ENCODE data around the gene ARID1B.
"Not testable (repeated sequence)": the region's sequence is repeated elsewhere in the genome, so short reads cannot be mapped to it uniquely, and the experiment has no call there.

The ARID1B gene

GRCh38 chr6:156912431-156912830, 135.3 kb downstream of the ARID1B start:
- no peak for DNase-seq

DNA sequence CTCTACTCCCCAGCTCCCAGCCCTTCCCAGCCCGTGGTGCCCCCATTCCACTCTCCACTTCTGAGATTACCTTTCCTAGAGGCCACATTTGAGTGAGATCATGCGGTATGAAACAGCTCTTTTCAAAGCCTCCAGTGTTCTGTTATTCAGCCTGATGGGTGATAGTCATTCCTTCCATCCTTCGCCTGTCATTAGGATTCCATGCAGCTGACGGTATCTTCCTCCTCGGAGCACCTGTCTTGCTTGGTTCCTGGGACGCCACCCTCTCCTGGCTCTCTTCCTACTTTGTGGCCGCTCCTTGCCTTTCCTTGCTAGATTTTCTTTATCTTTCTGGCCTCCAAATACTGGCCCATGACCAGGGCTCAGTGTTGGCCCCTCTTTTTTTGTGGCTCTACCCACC, 137.0 kb downstream of the ARID1B start:
- no peak for DNase-seq

DNA sequence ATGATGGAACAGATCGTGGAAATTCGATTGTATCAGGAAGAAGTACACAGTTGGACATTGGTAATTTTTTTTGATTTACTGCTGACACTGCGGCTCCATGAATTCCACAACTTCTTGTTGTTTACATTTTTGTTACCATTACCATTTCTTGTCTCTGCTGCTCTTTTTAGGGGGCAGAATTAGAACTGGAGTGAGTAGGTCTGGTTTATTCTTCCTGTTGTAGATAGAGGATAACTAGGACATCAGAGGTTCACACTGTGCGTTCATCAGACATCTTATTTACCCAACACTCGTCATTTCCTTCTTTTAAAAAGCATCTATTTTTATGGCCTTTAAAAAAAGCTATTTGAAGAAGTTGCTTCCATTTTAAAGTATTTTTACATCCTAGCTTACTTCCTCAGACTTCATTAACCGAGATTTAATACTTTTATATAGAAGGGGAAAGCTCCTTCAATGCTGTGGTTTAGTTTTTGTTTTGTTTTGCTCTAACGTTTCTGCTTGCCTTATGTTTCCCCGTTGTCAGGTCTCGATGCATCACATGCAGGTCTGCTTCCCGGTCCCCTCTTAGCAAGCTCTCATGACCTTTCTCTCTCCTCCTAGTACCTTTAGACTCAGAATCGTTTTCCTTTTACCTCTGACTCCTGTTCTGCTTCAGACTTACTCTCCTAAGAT, 139.1 kb downstream of the ARID1B start:
- no peak for DNase-seq

DNA sequence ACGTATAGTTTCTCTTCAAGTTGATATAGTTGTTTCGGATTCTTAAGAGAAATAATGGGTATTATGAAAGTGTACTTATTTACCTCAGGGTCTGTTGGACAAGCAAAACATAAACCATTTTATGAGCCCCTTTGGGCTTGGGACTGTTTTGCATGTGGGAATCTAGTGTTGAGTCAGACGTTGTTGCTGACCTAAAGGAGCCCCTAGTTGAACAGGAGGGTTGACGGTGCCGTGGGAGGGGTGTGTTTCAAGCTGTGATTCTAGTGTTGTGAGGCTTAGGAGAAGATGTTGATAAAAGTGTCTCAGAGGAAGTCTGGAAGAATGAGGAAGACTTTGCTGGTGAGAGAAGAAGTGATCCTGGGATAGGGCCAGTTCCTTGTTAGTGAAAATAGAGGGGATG, 140.0 kb downstream of the ARID1B start:
- no peak for DNase-seq

DNA sequence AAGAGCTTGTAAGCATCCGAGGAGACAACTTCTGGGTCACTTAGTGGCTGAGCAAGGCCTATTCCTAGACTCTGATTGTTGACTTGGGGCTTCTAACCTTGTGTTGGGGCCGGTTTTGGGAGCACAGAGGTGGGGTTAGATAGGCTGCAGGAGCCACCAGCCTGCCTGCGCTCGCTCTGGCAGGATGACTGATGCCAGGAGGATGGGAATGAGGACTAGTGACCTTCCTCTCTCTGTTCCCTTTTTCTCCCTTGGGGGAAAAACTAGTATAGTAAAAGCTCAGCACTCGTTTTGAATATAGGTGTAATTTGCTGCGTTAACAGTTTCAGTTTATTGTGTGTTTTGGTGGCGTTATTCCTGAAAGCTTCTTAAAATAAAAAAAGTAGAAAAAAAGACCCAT, 141.5 kb downstream of the ARID1B start:
- DNase-seq = no peak

DNA sequence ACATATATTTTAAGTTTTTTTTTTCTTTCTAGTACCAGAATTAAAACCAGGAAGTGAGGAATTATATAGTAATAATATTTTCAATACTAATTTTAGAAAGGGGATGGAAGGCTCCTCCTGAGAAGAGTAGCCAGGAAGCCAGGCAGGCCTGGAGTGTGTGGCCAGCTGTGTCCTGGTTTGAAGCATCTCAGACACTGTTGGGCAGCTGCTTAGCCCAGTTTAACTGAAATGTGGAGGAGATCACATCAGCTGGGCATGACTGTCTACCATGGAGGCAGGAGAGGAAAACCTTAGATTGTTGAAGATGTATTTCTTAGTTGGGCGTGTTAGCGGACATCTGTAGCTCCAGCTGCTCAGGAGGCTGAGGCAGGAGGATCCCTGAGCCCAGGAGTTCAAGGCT, 142.2 kb downstream of the ARID1B start:
- no peak for DNase-seq

DNA sequence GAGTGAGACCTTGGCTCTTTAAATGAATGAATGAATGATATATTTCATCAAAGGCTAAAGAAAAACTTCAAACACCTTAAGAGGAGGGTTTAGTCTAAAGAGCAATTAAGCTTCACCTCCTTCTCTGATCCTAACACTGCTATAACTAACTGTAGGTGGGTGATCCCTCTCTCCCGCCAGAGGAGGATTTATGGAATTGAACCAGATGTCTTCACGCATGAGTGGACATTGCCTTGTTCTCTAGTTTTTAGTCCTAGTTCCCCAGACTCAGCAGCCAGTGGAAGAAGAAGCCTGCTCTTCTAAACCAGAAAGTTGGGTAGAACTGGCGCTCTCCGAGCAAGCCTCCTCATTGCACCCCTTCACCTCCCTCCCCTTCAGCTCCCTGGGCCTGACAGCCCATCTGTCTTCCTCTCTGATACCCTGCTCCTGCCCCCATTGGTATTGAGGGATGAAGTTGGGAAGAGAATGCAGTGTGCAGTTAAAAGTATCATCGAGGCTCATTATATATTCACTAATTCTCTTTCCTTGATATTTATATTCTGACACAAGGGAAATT, 142.7 kb downstream of the ARID1B start:
- no peak for DNase-seq

GRCh38 chr6:156924246-156924645, 147.1 kb downstream of the ARID1B start:
- no peak for DNase-seq

DNA sequence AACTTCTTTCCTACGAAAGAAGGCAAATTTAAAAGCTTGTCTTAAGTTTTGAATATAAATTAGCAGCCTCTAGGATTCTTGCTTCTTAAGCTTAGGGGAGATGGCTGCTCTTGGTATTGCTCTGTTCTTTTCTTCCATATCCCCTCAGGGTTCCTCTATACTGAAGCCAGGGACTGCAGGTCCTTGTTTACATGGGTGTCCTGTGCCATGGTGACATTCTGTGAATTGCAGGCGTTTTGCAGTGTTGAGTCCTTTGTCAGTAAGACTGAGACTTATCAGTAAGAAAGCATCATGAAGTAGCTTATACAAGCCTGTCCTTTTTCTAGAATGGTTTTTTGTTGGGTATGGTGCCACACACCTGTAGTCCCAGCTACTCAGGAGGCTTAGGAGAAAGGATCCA, 147.8 kb downstream of the ARID1B start:
- DNase-seq = no peak

DNA sequence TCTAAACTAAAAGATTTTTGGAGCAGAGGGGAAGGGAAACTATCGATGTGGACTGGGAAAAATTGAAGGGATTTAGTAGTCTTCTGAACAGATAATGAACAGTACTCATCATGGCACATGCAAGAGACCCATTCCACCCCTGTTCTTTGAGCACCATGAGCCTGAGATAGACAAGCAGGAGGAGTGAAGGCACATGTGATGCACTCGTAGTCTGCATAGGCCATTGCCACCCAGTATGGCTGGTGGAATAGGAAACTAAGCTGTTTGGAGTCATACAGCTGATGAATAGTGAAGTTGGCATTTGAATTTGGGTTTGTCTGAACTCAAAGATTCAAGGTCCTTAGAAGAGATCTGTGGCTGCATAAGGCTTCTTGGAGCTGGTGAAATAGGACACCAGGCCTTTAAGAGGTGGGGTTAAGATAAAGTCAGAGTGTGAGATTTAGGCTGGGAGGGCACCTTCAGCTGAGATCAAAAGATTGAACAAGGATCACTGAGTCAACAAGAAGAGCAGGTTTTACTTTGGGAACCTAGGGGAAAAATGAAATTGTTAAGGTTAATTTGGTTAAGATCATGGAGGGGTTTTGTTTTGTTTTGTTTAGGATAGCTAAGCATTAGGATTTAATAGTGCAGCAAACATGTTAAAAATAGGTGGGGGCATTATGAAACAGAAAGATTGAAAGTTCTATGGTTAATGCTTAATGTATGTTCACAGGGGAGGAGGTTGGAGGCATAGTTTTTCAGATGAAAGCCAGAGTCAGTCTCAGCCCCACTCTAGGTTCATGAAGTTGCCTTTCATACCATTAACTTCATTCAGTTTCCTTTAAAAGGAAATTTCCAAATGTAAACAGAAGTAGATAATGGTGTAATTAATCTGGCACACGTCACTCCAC, 148.8 kb downstream of the ARID1B start:
- DNase-seq = no peak

DNA sequence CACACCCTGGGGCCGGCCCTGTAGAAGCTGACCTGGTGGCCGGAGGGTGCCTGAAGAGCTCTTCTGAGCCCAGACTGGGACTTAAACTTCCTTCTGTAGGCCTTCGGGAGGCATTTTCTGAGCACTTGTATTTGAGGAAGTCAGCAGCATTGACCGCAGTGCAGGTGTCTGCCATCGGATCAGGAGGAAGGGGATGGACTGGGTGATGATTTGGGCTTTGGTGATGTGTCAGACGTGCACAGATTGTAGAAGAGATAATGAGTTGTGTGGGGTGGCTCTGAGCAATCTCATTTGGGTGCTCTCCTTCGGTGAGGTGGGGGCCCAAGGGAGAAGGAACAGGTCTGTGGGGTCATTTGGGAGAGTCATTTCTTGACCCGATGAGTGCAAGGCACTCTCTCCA, 150.9 kb downstream of the ARID1B start:
- no peak for DNase-seq

DNA sequence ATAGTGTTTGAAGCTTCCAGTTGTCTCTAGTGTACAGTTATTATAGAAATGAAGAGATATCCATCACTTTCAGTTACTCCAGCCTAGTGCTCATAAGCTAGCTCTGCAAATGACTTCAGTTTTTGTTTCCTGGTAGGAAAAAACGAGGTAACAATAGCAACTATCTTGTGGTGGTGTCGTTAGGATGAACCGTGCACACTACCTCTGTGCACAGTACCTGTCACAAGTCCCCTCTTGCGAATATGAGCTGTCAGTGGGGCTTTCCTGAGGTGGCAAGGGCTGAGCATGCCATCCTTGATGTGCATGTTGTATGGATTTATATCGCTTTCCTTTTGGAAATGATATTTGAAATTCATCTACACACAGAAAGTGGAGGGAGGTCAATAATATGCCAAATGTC, 151.8 kb downstream of the ARID1B start:
- DNase-seq = no peak

DNA sequence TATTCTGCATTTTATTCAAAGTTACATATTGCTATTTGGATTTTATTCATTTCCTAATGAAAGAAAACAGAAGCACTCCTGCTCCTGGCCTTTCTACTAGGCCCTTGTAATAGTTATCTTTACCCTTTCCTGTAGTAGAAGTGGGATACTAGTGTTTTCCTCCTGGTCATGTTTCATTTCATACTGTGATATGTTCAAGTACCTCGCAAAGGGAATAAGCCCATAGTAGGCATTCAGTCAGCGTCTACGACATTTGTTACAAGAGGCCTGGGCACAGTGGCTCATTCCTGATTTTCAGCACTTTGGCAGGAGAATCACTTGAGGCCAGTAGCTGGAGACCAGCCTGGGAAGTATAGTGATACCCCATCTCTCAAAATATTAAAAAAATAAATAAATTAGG, 154.1 kb downstream of the ARID1B start:
- DNase-seq = no peak

GRCh38 chr6:156933201-156934068, 156.3 kb downstream of the ARID1B start:
- DNase-seq = peak; percentile 99

GRCh38 chr6:156934069-156934460, 156.9 kb downstream of the ARID1B start:
- DNase-seq = peak; percentile 56

DNA sequence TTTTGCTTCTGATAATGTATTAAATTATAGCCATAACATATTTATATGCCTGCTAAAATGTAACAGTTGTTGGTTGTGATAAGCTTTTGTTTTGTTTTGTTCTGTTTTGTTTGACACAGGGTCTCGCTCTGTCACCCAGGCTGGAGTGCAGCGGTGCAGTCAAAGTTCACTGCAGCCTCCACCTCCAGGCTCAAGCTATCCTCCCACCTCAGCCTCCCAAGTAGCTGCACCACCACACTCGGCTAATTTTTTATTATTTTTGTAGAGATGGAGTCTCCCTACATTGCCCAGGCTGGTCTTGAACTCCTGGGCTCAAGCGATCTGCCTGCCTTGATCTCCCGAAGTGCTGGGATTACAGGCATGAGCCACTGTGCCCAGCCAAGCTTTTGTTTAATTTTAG, 157.8 kb downstream of the ARID1B start:
- no peak for DNase-seq

- DNase-seq = no peak
These were observed 161.0 kb downstream of the ARID1B start for GRCh38 chr6:156938143-156938542.

DNA sequence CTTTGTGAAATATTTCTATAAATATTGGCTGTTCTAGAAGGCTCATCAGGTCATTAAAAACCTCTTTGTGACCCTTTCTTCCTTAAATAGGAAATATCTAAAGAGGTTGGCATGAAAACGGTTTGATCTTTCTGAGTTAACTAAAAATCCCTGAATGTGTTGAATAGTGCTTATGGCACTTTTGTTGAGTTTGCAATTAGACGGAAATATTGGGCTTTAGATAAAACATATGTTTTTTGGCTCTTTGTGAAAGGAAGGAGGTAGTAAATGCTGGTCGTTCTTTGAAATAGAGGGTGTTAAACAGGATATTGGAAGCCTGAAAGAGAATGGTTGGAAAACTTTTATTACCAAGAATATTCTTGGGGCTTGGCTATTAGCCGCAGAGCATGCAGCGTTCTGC, 163.0 kb downstream of the ARID1B start:
- peak; percentile 84 for DNase-seq

DNA sequence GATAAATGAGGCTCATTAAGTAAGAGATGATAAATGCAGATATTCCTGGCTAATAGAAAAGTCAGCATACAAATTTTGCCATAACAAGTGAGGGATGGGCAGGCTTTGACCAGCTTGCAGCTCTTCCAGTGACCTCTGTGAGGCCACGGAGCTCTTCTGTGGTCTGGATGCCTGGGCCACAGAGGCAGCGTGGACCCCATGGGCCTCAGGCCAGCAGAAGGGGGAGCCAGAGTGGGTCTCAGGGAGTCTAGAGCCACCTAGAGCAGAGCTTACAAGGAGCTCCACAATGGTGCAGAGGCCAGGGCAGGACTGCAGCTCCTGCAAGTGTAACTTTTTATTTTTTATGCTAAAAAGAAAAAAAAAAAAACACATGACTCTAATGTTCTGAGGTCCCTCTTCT, 165.1 kb downstream of the ARID1B start:
- DNase-seq = peak; percentile 64

DNA sequence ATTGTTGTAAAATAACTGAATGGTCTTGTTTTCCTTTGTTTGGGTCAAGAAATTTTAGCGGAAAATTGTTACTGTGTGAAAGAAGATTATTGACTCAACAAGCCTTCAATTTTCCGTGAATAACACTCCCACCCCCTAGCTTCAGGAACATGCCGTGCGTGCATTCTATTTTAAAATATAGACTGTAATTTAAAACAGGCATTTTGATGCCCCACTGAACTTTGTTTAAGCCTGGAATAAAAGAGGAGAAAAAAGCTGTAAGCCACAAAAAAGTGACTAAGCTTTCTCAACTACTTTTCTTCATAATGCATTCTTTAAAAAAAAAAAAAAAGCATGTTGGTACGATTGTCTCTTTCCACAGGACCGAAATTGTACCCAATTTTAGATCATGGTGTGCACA, 166.0 kb downstream of the ARID1B start:
- DNase-seq = peak; percentile 46

GRCh38 chr6:156943816-156944215, 166.6 kb downstream of the ARID1B start:
- DNase-seq = no peak

DNA sequence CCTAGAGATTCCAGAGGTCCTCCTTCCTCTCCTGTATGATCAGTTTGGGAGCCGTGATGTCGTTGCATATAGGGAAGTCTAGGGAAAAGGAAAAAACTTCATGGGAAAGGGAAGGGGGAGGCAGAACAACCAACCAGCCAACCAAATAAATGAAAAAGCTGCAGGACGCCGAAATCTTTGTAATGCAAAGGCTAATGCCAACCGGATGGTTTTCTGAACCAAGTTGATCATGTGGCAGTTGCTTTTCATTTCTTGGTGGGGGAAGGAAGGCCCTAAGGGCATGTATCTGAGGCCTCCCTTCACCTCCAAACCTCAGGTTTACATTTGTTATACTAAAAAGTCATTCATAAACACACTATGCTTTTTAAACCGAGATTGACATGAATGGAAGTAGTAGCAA, 167.2 kb downstream of the ARID1B start:
- DNase-seq = no peak

- DNase-seq = not testable (repeated sequence)
These were observed 168.6 kb downstream of the ARID1B start for GRCh38 chr6:156945789-156946172.
